Spleen (tissue), 7 donors: ENCODE results near the gene SIDT1.

Source experiments
- CTCF ChIP-seq, 11 experiments: fragments of 200-600 bp in 7 of 11; fragments of 450-650 bp in 4 of 11; sonication (generic) in 4 of 11; IDR thresholded peaks in 8 of 11; conservative IDR thresholded peaks in 3 of 11; 1 replicate in 7 of 11; 2 replicates in 4 of 11; pipeline versions ENCODE4 v1.4.0 to v1.8.0; 2016 to 2021; ENCODE audit warnings: antibody characterized with exemption in 11 of 11, inconsistent platforms in 4 of 11, mild to moderate bottlenecking in 1 of 11
- POLR2A ChIP-seq, 3 donors: fragments of 450-650 bp; IDR thresholded peaks; one replicate each; pipeline ENCODE4 v1.5.1; 2017; ENCODE audit warnings: antibody characterized with exemption in 3 of 3, mild to moderate bottlenecking in 1 of 3
- POLR2AphosphoS5 ChIP-seq, 3 donors: sonication (generic); formaldehyde crosslinking; IDR thresholded peaks; one replicate each; pipeline ENCODE4 v1.5.1; 2017; ENCODE audit warnings: antibody characterized with exemption in 3 of 3
- donor health status: DM: no; HTN: no; CAD: no; lungs with moderate emphysema.
- donor health status: DM: no; HTN: no; CAD: no.
- donor health status: DM: no; HTN: no; CAD: no.

- no peak for TF ChIP-seq CTCF (IDR thresholded peaks at IDR 0.05 in 8 of 11, conservative IDR thresholded peaks at IDR 0.05 in 3 of 11)
- no peak for TF ChIP-seq POLR2AphosphoS5 (IDR thresholded peaks at IDR 0.05)
- no peak for TF ChIP-seq POLR2A (IDR thresholded peaks at IDR 0.05)
Measured at GRCh38 chr3:113556946-113557335, 24.6 kb downstream of the SIDT1 start.
